Neural cell (in vitro differentiated cells): ENCODE data around the gene HIF1A.

ENCODE experiments used
- CTCF ChIP-seq: fragments of 450-650 bp; IDR thresholded peaks from 2 replicates; pipeline ENCODE4 v1.5.1; 2014; ENCODE audit warnings: antibody characterized with exemption, mild to moderate bottlenecking, moderate library complexity; ENCODE audit not compliant: poor library complexity, severe bottlenecking
- EP300 ChIP-seq: fragments of 450-650 bp; conservative IDR thresholded peaks from 2 replicates; pipeline ENCODE4 v1.6.1; 2014; ENCODE audit warnings: antibody characterized with exemption, mild to moderate bottlenecking, moderate library complexity; ENCODE audit not compliant: poor library complexity, severe bottlenecking
- EZH2 ChIP-seq: fragments of 200-600, 300-800 bp; shearing (Covaris generic), sonication (generic); IDR thresholded peaks from 2 replicates; pipeline ENCODE4 v1.6.1; 2014; ENCODE audit warnings: antibody characterized with exemption, low read length, borderline replicate concordance, mild to moderate bottlenecking; ENCODE audit not compliant: insufficient read depth, poor library complexity, severe bottlenecking
- MXI1 ChIP-seq: fragments of 450-650 bp; conservative IDR thresholded peaks from 2 replicates; pipeline ENCODE4 v1.6.1; 2014; ENCODE audit warnings: antibody characterized with exemption, mild to moderate bottlenecking; ENCODE audit not compliant: poor library complexity, severe bottlenecking
- POLR2AphosphoS5 ChIP-seq: IDR thresholded peaks from 2 replicates; pipeline ENCODE4 v1.6.1; 2012
- RAD21 ChIP-seq: fragments of 450-650 bp; conservative IDR thresholded peaks from 2 replicates; pipeline ENCODE4 v1.6.1; 2014; ENCODE audit warnings: antibody characterized with exemption, mild to moderate bottlenecking, moderate library complexity
- REST ChIP-seq: IDR thresholded peaks from 2 replicates; pipeline ENCODE4 v1.6.1; 2012; ENCODE audit warnings: borderline replicate concordance
- SMC3 ChIP-seq: fragments of 450-650 bp; conservative IDR thresholded peaks from 2 replicates; pipeline ENCODE4 v1.6.1; 2014; ENCODE audit warnings: antibody characterized with exemption, mild to moderate bottlenecking, moderate library complexity; ENCODE audit not compliant: poor library complexity

- no peak for TF ChIP-seq POLR2AphosphoS5
- no peak for TF ChIP-seq CTCF
- no peak for TF ChIP-seq EZH2
- no peak for TF ChIP-seq MXI1
- TF ChIP-seq RAD21, result no peak
- no peak for TF ChIP-seq REST
- TF ChIP-seq SMC3, result no peak
- TF ChIP-seq EP300, result no peak
Measured at GRCh38 chr14:61705017-61705416, 9.7 kb downstream of the HIF1A start.
